ENCODE results near the gene CANT1. TPM values are rescaled to one million over a fixed set of nuclear protein-coding genes. Genes with fewer than 3 reads are reported as not detected.

CANT1 gene
- total RNA-seq, 1 experiment from 2014 or later = 97.1 TPM

DNA sequence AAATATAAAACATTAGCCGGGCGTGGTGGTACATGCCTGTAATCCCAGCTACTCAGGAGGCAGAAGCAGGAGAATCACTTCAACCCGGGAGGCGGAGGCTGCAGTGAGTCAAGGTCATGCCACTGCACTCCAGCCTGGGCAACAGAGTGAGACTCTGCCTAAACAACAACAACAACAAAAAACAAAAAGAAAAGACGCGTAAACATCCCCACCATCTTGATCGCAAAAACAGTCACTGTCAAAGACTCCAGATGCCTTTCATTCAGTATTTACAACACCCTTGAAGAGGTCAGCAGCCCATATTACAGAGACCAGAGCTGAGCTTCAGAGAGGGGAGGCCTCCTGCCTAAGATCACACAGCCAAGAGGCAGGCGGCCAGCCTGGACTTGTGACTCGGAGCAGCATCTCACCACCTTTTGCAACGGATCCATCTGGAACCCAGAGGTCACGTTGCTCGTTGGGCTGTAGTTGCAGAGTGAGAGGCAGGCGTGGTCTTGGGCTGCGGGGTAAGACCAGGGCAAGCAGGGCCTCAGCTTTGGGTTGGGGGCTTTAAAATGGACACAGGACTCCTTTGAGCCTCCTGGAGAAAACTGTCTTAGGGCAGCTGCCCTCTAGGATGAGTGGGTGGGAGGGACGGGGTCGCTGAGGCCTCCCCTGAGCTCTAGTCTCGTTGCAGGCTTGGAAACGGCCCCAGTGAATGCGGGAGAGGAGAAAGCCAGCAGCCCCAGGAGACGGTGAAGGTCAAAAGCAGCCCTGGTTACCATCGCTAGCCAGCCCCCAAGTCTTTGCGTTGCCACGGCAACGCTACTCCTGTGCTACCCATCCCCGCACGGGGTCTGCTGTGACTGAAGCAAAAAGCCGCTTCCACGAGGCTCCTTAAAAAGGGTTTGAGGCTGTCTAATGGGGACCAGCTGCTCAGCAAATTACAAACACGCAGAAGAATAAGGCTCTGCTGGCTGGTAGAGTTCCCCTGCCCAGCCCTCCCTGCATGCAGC lies 55.9 kb downstream of the CANT1 start:
- POLR2A ChIA-PET = interaction anchor here (1.0 kb wide), 1 partner anchor 18 kb away, joined by 3 read pairs; no protein-coding TSS in a partner anchor
- ATAC-seq (no peak), DNase-seq (ENCODE audit: low read depth, low spot score) (no peak)
- no peak overlapping the region for H3K4me3 ChIP-seq (replicated peaks in 1 of 2; ENCODE audit: low read depth in 1 of 2, low read length in 2 of 2)
- no peak overlapping the region for H2AFZ ChIP-seq (ENCODE audit: low read depth, low read length, poor library complexity, severe bottlenecking)
- no peaks in the 10 kb centered on the region for H3K79me2 ChIP-seq (ENCODE audit: insufficient read depth, low read length)
- H3K27ac ChIP-seq (ENCODE audit: low read depth, low read length) = no peak overlapping the region
- H3K27me3 ChIP-seq (ENCODE audit: insufficient read depth, low read length) = no peaks in the 10 kb centered on the region
- H3K4me1 ChIP-seq (ENCODE audit: control insufficient read depth in 1 of 2, insufficient read depth in 2 of 2, low read length in 2 of 2) = peaks cover 0 to 13% of the 10 kb centered on the region in 2 experiments; a peak in 3 of 4 replicates
- no peaks in the 10 kb centered on the region for H3K9me3 ChIP-seq (ENCODE audit: control insufficient read depth in 1 of 2, insufficient read depth in 1 of 2, low read depth in 1 of 2, low read length in 2 of 2)
- no peak overlapping the region for H3K9ac ChIP-seq (ENCODE audit: low read length)
- H3K4me2 ChIP-seq (ENCODE audit: low read length) = no peak overlapping the region
- H3K36me3 ChIP-seq (ENCODE audit: control insufficient read depth in 1 of 2, insufficient read depth in 2 of 2, low read length in 2 of 2) = no peaks in the 10 kb centered on the region
- 0 out of 2 replicates have a peak, but pooled peaks cover 4% of the 10 kb centered on the region for H3K9me2 ChIP-seq (ENCODE audit: insufficient read depth)
- intact Hi-C loops (cut with micrococcal nuclease) = no loop called here
- RAD21 ChIA-PET (ENCODE audit: low non-redundant PET in 1 of 2, low total read pairs in 2 of 2, uncharacterized antibody in 2 of 2, unreplicated experiment in 2 of 2) = no interaction called here
- no peaks in the 10 kb centered on the region for H4K20me1 ChIP-seq (ENCODE audit: insufficient read depth)
- CTCF ChIA-PET = interaction anchor here (1.4 kb wide), 1 partner anchor 88 kb away, joined by 5 read pairs; no protein-coding TSS in a partner anchor
- BruUV-seq (replicated peaks) = no TSS peak
- no peak for TF ChIP-seq SP1 (IDR thresholded peaks at IDR 0.05; ENCODE audit: low read depth)
- no peak for TF ChIP-seq CBX3 (IDR thresholded peaks at IDR 0.05; ENCODE audit: low read depth)
- TF ChIP-seq, protein P1, sequence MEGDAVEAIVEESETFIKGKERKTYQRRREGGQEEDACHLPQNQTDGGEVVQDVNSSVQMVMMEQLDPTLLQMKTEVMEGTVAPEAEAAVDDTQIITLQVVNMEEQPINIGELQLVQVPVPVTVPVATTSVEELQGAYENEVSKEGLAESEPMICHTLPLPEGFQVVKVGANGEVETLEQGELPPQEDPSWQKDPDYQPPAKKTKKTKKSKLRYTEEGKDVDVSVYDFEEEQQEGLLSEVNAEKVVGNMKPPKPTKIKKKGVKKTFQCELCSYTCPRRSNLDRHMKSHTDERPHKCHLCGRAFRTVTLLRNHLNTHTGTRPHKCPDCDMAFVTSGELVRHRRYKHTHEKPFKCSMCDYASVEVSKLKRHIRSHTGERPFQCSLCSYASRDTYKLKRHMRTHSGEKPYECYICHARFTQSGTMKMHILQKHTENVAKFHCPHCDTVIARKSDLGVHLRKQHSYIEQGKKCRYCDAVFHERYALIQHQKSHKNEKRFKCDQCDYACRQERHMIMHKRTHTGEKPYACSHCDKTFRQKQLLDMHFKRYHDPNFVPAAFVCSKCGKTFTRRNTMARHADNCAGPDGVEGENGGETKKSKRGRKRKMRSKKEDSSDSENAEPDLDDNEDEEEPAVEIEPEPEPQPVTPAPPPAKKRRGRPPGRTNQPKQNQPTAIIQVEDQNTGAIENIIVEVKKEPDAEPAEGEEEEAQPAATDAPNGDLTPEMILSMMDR (IDR thresholded peaks at IDR 0.05 in 2 of 3, conservative IDR thresholded peaks at IDR 0.05 in 1 of 3; ENCODE audit: borderline replicate concordance in 1 of 3, insufficient read depth in 1 of 3, low read depth in 2 of 3, low read length in 2 of 3) = no peak
- no peak for TF ChIP-seq YY1 (IDR thresholded peaks at IDR 0.05; ENCODE audit: extremely low read depth, insufficient replicate concordance, low read depth, low read length)
- TF ChIP-seq EZH2phosphoT487 (IDR thresholded peaks at IDR 0.05; ENCODE audit: borderline replicate concordance) = no peak
- TF ChIP-seq, protein P2, sequence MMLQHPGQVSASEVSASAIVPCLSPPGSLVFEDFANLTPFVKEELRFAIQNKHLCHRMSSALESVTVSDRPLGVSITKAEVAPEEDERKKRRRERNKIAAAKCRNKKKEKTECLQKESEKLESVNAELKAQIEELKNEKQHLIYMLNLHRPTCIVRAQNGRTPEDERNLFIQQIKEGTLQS (IDR thresholded peaks at IDR 0.05) = no peak
- TF ChIP-seq CEBPB (IDR thresholded peaks at IDR 0.05; ENCODE audit: low read depth) = no peak
- no peak for TF ChIP-seq JUND (IDR thresholded peaks at IDR 0.05)
- TF ChIP-seq, protein P3, sequence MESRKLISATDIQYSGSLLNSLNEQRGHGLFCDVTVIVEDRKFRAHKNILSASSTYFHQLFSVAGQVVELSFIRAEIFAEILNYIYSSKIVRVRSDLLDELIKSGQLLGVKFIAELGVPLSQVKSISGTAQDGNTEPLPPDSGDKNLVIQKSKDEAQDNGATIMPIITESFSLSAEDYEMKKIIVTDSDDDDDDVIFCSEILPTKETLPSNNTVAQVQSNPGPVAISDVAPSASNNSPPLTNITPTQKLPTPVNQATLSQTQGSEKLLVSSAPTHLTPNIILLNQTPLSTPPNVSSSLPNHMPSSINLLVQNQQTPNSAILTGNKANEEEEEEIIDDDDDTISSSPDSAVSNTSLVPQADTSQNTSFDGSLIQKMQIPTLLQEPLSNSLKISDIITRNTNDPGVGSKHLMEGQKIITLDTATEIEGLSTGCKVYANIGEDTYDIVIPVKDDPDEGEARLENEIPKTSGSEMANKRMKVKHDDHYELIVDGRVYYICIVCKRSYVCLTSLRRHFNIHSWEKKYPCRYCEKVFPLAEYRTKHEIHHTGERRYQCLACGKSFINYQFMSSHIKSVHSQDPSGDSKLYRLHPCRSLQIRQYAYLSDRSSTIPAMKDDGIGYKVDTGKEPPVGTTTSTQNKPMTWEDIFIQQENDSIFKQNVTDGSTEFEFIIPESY (IDR thresholded peaks at IDR 0.05; ENCODE audit: extremely low read depth, insufficient replicate concordance, low read length) = no peak
- no peak for TF ChIP-seq FOSL1 (IDR thresholded peaks at IDR 0.05; ENCODE audit: low read depth)

All from HCT116 (cell line).